Globus pallidus (tissue), 1 donor: ENCODE results near the gene CDIP1.

Source experiments
- DNase-seq: peaks from one replicate; pipeline ENCODE4 v3.0.0-alpha.2; 2015; ENCODE audit warnings: low spot score

CDIP1 gene

DNA sequence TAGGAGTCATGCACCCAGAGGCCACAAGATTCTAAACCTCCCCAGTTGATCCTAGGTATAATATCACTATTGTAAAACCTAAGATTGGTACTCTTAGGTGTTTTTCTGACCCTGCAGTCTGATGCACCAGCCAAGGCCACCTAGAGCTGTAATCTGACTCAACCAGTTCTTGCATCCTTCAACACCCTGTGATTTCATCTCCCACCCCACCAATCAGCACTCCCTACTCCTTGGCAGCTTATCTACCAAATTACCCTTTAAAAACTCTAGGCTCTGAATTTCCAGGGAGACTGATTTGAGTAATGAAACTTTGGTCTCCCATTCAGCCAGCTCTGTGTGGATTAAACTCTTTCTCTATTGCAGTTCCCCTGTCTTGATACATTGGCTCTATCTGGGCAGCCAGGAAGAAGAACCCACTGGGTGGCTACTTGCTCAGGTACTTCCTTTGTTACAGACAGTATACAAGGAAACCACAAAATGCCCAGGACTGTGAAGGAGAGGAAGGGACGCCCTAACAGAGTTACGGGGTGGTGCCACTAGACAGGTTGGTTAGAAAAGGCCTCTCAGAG is 1.2 kb upstream of the CDIP1 start:
- DNase-seq = no peak

DNA sequence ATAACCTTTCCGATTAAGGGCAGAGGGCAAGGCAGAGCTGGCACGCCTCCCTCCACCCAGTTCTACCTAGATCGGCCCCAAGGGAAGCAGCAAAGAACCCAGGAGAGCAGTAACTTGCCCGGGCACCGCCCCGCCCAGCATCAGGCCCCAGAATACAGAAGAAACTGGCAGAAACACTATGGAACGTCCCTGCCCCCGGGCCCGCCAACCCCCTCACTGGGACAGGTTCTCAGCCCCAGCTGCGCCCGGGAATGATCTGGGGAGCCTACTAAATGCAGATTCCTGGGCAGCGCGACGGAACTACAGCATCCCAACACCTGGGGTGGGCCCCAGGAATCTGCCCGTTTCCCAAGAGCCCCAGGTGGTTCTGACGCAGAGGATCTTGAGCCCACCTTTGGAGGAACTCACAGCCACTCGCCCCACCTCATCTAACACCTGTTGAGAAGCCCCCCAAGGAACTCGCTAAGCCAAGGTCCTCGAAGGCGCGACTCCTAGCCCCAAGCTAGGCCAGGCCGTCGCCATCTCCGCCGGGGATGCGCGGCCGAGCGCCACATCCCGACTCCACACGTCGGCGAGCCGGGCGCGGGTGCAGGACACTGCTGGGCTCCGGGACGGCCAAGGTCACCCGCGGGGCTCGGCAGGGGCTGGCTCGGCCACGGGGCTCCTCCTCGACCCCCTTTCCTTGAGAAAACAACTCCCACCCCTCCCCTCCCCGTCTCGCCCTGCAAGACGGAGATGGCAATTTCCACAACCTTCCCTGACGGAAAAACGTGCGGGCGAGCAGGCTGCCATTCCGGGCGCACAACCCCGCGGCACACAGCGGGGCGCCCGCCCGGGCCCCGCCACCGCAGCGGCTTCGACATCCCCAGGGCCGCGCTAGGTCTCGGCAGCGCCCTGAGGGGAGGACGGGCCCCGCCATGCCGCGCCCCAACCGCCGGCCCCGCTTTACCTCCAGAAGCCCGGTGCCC is 913 bp downstream of the CDIP1 start:
- DNase-seq = no peak

DNA sequence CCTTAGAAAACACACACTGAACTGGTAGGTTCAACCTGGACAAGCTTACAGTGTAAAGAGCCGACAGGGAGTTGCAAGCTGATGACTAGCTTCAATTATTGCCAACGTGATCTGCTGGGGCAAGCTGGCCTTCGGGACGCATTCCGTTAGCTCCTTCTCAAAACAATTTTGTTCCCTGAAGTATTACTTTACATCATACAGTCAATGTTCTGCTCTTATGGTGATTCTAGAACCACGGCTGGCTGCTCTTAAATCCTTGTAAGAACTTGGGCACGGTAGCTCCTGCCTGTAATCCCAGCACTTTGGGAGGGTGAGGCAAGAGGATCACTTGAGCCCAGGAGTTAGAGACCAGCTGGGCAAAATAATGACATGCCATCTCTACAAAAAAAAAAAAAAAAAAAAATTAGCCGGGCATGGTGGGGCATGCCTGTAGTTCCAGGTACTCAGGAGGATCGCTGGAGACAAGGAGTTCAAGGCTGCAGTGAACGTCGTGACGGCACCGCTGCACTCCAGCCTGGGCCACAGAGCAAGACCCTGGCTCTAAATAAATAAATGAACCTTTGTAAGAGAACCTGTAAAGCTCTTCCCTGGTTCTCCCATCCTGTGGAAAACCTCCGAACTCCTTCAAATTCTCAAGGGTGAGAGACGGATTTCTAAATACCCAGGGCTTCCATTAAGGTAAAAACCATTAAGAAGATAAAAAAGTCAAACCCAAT is 2.0 kb downstream of the CDIP1 start:
- no peak for DNase-seq

DNA sequence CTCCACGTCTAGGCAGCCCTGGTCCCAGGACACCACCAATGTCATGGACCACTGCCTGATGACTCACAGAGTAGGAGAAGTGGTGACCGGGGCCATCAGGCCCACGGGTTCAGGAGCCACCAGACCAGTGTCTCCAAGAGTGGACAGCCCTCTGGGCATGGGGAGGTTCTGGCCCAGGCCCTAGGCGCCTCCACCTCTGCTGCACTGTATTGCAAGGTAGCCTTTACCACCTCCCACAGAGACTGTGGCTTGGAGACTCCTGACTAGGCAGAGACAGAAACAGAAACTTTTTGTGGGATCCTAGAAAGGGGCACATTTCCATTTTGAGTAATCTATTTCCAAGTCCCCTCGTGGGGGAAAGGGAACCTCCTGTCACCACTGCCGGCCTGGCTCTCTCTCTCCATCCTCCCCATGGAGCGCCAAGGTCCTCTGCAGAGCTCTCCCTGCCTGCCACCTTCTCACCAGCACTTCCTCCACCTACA is 2.9 kb downstream of the CDIP1 start:
- no peak for DNase-seq

DNA sequence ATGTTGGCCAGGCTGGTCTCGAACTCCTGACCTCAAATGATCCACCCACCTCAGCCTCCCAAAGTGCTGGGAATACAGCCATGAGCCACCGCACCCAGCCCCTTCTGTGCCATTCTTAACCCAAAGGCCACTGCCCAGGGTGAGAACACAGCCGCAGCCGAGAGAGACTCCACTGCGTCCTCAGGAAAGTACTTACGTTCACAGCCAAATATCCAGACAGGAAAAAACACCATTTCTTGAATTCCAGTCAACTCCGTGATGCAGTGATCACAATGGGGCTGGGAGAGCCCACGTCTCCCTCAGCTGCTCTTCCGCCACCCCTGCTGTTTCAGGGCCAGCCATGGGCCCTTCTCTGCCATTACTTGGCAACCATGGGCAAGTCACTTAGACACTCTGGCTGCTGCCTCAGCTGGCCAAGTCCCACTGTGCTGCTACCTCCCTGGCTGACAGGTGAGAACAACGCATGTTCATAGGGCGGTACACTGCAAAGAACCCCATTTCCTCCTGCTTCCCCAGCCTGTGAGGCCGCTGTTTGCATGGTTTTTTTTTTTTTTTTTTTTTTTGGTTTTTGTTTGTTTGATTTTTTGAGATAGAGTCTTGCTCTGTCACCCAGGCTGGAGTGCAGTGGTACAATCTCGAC is 4.3 kb downstream of the CDIP1 start:
- no peak for DNase-seq

DNA sequence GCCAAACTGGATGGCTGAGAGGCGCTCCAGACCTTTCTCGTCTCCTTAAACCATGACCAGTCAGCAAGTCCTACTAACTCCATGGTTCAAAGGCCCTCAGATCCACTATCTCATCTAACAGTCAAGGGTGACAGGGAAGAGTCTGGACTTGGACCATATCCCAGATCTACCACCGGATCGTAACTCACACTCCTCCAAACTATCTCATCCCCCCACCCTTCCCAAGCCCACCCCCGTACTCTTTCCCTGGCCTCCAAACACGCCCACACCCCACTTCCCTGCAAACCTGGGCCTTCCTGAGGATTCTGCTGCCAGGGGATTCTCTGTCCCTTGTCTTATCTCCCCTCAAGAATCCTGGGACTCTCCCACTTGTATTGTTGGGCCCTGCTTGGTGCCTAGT is 5.1 kb downstream of the CDIP1 start:
- no peak for DNase-seq

DNA sequence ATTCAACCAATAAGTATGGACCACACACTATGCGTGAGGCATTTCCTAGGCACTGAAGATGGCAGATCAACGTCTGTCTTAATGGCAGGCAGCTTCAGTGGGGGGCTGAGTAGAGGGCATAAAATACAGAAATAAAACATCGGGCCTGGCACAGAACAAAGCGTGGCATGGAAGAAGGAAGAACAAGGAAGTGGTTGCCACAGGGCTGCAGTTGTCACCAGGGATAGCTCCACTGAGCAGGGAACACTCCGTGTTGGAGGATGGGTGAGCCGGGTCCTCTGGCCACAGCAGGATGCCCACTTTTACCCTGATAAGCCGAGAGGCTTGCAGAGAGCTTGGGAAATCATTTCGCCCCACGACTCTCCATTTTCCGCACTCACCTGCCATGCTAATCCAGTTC is 6.3 kb downstream of the CDIP1 start:
- DNase-seq = no peak

DNA sequence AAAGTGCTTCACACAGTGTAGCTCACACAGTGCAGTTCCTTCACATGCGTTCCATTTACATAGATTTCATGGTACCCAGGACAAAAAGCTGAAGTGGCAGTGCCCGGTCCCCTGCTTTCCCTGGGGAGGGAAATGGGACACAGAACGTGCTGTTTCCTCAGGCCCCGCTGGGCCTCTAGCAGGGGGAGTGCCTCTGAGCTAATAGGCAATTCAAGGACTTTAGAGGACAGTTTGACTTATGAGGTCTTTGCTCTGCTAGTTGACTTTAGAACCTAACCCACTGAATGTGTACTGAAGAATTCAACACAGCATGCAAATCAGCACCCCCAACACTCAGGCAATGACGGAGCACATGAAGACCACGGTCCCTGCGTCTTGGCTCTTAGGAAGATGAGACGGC is 6.8 kb downstream of the CDIP1 start:
- DNase-seq = no peak

DNA sequence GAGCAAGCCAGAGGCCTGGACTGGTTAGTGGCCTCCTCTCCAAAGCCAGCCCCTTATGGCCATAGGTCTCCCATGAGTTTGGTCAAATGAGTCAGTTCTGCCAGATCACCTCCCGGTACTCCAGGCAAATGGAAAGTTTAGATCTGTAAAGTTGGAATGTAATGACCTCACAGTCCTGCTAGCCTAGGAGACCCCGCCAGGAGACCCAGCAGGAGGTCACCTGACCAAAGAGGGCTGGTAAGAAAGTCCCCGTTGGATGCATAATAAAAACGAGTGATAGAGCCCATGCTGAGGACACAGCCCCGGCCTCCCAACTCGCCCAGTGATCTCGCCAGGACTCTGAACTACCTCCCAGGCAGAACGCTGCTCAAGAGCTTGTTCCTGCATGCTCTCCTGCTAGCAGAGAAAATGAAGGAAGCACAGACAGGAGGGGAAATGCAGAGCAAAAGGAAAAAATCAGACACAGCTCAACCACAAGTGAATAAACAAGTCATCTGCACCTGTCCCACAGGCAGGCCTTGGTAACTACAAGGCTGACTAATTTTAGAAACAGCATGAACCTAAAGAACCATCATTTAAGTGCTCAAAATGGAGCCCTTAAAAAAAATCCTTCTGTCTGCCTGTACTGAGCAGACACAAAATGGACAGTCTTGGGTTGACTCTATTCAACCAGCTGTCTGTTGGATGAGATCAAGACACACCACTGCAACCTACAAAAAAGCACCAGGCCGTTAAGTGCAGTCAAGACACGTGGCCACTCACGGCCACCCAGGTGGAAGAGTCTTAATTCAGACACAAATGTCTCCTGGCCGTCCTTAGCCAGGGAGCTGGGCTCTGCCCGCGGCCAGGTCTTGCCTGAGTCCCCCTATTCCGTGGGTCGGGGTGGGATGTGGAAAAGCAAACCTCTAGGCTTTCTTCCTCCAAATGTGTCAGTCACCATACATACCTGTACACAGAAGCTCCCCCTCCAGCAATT is 9.2 kb downstream of the CDIP1 start:
- no peak for DNase-seq

DNA sequence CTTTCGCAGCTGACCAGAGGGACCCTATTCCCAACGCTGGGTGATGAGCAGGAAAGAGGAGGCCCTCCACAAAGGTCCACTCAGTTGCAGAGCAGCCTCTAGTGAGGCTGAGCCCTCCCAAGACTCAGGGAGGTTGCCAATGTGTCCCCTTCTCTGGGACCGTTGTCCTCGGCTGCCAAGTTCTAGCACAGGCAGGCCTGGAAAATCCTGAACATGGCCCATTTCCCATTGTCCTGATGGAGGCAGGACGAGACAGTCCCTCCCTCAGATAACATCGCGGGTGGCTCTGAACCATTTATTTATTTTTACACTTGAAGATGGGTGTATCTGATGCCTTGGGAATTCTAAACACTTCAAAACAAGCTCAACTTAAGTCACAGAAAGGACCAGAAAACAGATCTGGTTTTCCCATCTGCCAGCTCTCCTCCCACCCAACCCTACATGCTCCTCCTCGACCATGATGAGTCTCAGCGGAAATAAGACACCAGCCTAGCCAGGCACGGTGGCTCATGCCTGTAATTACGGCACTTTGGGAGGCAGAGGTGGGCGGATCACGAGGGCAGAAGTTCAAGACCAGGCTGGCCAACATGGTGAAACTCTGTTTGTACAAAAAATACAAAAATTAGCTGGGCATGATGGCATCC is 12.8 kb downstream of the CDIP1 start:
- DNase-seq = no peak

DNA sequence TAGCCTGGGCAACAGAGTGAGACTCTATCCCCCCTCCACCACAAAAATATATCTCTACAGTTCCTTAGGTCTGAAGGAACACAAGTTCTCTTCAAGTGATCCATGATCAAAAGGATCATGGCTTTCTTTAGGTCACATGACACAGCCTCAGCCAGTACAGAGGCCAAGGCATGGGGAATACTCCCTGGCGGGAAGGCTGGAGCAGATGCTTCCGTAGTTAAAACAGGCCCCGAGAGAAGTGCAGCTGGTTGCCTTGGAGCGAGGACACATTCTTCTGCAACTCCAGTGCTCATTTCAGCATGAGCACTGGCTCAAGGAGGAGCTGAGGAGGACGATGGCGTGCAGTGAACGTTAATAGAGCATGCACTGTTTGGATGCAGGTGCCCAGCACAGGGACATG is 13.5 kb downstream of the CDIP1 start:
- peak; percentile 54 for DNase-seq

DNA sequence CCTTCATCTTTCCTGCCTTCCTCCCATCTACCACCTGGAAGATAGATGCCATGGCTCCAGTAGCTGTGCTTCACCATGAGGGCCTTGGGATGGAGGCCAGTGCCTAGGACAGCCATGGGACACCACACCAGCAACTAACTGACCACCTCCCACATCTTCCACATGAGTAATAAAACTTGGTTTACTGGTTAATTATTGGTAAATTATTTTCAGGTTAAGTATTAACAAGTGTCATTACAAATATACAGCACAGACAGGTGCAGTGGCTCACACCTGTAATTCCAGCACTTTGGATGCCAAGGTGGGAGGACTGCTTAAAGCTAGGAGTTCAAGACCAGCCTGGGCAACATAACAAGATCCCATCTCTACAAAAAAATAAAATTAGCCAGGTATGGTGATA is 14.0 kb downstream of the CDIP1 start:
- no peak for DNase-seq

DNA sequence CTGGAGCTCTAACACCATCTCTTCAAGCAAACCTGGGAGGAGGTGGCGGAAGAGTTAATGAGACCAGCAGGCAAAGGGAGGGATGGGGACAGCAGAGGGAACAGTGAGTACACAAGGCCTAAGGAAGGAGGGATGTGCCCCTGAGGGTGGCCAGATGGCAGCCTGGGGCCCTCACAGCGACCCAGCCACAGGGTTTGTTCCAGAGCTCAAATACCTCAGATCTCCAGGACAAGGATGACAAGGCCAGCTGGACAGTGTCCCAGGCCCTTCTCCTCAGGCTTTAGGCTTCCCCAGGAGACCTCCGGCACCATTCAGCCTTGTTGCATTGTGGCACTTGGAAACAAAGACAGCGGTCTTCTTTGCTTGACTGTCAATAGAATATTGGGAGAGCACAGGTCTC is 14.9 kb downstream of the CDIP1 start:
- peak; percentile 59 for DNase-seq

DNA sequence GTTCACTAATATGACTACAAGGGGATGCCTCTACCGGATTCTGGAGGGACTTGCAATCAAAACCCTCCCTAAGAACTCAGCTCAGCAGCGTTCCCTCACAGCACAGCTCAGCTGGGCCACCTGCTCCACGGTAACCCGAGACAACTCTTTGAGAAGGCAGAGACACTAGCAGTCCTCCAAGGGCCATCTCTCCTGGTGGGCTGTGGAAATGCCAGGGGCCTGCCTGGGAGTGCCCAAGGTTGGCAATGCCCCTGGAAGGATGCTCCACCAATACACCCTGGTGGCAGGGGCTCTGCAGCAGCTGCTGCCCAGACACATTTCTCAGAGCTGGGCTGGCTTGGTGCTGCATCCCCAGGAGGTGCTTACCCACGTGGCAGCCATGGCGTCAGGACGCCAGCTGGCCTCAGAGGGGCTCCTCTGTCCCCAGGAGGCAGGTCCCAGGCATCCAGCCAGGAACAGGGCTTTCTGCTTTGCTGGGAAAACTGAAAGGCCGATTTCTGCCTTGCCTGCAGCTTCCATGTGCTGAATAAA is 16.5 kb downstream of the CDIP1 start:
- peak; percentile 84 for DNase-seq

DNA sequence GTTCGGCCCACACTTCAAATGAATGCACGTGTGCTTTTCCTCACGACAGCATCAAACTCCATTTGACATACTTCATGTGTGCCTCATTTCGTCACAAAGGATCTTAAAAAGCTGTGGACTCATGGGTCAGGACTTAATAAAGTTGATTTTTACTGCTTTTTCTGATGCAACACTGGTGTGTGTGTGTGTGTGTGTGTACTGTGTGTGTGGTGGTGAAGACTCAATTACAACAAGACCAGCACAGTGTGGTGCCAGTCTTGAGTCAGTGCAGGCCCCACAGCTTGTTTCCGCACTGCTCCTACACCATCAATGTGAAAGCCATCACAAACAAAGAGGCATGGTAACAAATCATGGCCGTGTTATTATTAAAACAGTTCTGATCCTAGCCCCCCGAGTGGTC is 17.7 kb downstream of the CDIP1 start:
- DNase-seq = no peak

DNA sequence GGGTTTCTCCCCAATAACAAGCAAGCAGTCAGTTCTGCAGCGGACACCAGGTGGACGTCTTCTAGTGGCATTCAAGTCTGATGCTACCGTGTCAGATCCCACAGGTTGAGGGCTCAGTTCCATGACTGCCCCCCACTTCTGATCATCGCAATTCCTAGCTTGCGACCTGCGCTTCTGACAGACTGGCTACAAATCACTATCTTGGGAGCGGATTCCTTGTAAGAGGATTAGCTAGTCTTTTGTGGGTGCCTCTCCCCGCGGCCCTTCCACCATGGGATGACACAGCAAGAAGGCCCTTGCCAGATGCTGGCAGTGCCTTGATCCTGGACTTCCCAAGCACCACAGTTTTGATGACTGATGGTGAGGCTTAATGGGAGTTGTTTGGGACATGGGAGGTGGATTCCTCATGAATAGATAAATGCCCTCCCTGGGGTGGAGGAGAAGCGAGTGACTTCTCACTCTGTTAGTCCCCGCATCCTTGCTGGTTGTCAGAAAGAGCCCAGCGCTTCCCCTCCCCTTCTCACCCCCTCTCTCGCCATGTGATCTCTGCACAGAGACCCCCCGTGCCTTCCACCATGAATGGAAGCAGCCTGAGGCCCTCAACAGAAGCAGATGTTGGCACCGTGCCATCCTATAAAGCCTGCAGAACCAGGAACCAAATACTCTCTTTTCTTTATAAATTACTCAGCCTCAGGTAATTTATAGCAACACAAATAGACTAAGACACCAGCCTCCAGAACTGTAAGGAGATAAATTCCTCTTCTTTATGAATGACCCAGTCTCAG is 19.1 kb downstream of the CDIP1 start:
- no peak for DNase-seq

DNA sequence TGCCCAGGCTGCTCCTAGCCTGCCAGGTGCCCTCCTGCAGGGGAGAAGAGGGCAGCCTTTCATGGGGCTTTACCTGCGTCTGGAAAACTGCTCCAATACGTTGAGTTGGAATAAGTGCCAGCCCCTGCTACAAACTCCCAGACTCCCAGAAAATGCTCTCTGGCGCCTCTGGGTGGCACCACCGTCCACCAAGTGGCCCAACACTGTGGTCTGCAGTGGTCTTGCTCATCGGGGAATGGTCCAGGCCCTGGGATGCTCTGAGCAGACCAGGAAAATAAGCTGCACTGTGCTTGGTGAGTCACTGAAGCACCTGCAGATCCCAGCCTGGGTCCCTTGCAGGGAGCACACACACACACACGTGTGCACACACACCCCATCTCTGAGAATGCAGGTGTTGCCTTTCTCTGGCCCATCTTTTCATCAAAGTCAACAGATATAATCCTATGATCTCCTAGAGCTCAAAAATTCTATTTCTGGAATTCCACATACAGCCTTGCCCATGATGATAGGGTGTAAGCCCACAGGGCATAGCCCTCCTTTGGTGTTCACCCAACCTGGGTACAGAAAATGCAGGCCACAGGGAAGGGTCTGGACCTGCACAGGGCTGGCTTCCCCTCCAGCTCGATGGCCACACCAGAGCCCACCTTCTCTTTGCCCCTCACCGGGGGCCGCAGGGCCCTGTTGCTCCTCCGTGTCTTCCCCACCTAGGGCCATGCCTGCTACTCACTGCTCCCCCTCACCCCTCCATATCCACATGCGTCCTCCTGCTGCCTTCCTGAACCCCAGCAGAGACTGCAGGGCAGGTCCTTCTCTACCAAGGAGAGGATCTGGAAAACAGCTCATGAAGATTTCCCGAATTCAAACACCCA is 20.5 kb downstream of the CDIP1 start:
- DNase-seq = no peak

DNA sequence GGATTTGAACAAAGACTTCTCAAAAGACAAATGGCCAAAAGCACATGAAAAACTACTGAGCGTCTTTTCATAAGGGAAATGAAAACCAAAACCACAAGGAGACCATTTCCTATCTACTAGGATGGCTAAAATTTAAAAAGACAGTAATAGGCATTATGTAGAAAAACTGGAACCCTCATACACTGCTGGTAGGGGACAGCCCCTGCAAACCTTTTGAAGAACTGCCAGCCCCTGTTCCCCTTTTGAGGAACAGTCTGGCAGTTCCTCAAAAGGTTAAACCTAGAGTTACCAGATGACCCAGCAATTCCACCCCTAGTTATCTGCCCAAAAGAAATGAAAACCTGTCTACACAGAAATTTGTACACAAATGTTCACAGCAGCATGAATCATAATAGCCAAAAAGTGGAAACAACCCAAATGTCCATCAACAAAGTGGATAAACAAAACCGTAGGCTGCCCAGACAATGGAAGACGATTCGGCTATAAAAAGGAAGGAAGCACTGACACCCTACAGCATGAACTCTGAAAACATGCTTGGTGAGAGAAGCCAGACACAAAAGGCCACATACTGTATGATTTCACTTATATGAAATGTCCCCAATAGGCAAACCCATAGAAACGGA is 22.9 kb downstream of the CDIP1 start:
- no peak for DNase-seq
